Caco-2 (cell line): Measurements from ENCODE around the gene CEP112. TPM values are rescaled to one million over a fixed set of nuclear protein-coding genes. Genes with fewer than 3 reads are reported as not detected.

Experiments
- BruUV-seq: library from RNA; stranded (reverse); fragments of 400-500 nt; replicated peaks from 2 replicates; lab custom pipeline; 2021; lab: Mats Ljungman, UMichigan
- CTCF ChIA-PET: fragments of 300-600 bp; sonication (Branson Sonifier 250); formaldehyde crosslinking; loops from one replicate; lab custom pipeline; 2022; ENCODE audit warnings: antibody characterized with exemption; lab: Charles Lee
- POLR2A ChIA-PET: fragments of 300-600 bp; sonication (Branson Sonifier 250); formaldehyde crosslinking; loops from one replicate; lab custom pipeline; 2022; ENCODE audit warnings: antibody characterized with exemption; lab: Charles Lee
- DNase-seq, 2 experiments: peaks; one replicate each; pipeline versions ENCODE4 v3.0.0 to v3.0.0-alpha.2; 2020 to 2022
- H3K27me3 ChIP-seq: replicated peaks from 2 replicates; pipeline ENCODE4 v1.6.0; 2011; ENCODE audit warnings: low read length; ENCODE audit not compliant: control insufficient read depth, insufficient read depth
- H3K36me3 ChIP-seq: 2 replicates; pipeline ENCODE4 v1.5.1; 2011; ENCODE audit warnings: low read length; ENCODE audit not compliant: control insufficient read depth, insufficient read depth
- H3K4me1 ChIP-seq: fragments of 250-450 bp; sonication (Bioruptor Pico); 2 replicates; pipeline ENCODE4 v1.5.1; 2020; ENCODE audit warnings: mild to moderate bottlenecking
- H3K4me3 ChIP-seq: 2 replicates; pipeline ENCODE4 v1.5.1; 2011; ENCODE audit warnings: low read depth, mild to moderate bottlenecking, control low read depth, low read length
- H3K9me3 ChIP-seq: fragments of 250-450 bp; sonication (Bioruptor Pico); 2 replicates; pipeline ENCODE4 v1.5.1; 2020; ENCODE audit warnings: mild to moderate bottlenecking, moderate library complexity
- H3K27ac Mint-ChIP-seq: one replicate; pipeline ENCODE4 v1.8.0; 2022; ENCODE audit warnings: mixed read lengths; ENCODE audit not compliant: unreplicated experiment
- H3K27me3 Mint-ChIP-seq: one replicate; pipeline ENCODE4 v1.8.0; 2022; ENCODE audit warnings: mixed read lengths; ENCODE audit not compliant: insufficient read depth, unreplicated experiment
- H3K36me3 Mint-ChIP-seq: one replicate; pipeline ENCODE4 v1.8.0; 2022; ENCODE audit warnings: mild to moderate bottlenecking, mixed read lengths; ENCODE audit not compliant: insufficient read depth, unreplicated experiment
- H3K4me1 Mint-ChIP-seq: one replicate; pipeline ENCODE4 v1.8.0; 2022; ENCODE audit warnings: low read depth, mixed read lengths; ENCODE audit not compliant: unreplicated experiment
- H3K4me3 Mint-ChIP-seq: one replicate; pipeline ENCODE4 v1.8.0; 2022; ENCODE audit warnings: mild to moderate bottlenecking, moderate library complexity, mixed read lengths; ENCODE audit not compliant: unreplicated experiment
- H3K9me3 Mint-ChIP-seq: one replicate; pipeline ENCODE4 v1.8.0; 2022; ENCODE audit warnings: mixed read lengths; ENCODE audit not compliant: unreplicated experiment
- CTCF ChIP-seq, 2 experiments: fragments of 200-600 bp in 1 of 2; IDR thresholded peaks; 1 replicate in 1 of 2; 2 replicates in 1 of 2; pipeline versions ENCODE4 v1.5.1 to v1.8.0; 2011 to 2022; ENCODE audit warnings: antibody characterized with exemption in 1 of 2, control low read depth in 1 of 2, inconsistent platforms in 1 of 2, low read depth in 1 of 2, low read length in 1 of 2, mild to moderate bottlenecking in 1 of 2, moderate library complexity in 1 of 2; ENCODE audit not compliant: insufficient read depth in 1 of 2, severe bottlenecking in 1 of 2, unreplicated experiment in 1 of 2
- intact Hi-C: fragments of 100-400 bp; cut with micrococcal nuclease; formaldehyde crosslinking; loops from one replicate; pipeline ENCODE4 v1.10.0; 2022; ENCODE audit not compliant: unreplicated experiment
- total RNA-seq: library from RNA; stranded (reverse); gene quantifications from 2 replicates; pipeline ENCODE4 v1.2.3, GENCODE V29; 2022

The CEP112 gene
- total RNA-seq, 1 experiment from 2014 or later, result 4.7 TPM

DNA sequence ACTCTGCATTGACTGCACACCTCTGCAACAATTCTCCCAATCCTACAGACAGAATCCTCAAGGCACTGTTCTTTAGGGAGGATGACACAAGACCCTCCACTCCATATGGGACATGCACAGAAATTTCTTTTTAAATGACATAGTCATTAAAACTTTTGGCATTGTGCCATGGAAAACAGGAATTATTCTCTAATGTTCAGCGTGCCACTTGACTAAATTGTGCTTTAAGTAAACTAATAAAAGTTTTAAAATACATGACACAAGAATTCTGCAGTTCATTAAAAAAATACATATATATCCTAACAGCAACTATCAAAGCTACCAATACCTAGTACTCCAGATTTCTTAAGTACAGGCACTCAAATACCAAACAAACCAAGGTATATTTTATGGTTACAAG, 16.0 kb downstream of the CEP112 start:
- TF ChIP-seq CTCF (IDR thresholded peaks at IDR 0.05; ENCODE audit: insufficient read depth in 1 of 2, low read depth in 1 of 2, low read length in 1 of 2, severe bottlenecking in 1 of 2, unreplicated experiment in 1 of 2), result no peak
- Mint-ChIP-seq H3K9me3 (peaks cover 9% of the 10 kb centered on the region), H3K36me3 (no peaks in the 10 kb centered on the region), H3K27ac (no peak overlapping the region), H3K4me3 (no peak overlapping the region), H3K27me3 (no peaks in the 10 kb centered on the region), H3K4me1 (no peaks in the 10 kb centered on the region)
- DNase-seq, result no peak
- H3K27me3 ChIP-seq, result no peaks in the 10 kb centered on the region
- CTCF ChIA-PET, result no interaction called here
- intact Hi-C loops, result no loop called here
- H3K4me3 ChIP-seq, result no peak overlapping the region
- H3K4me1 ChIP-seq, result no peaks in the 10 kb centered on the region
- no peaks in the 10 kb centered on the region for H3K36me3 ChIP-seq
- BruUV-seq, result no TSS peak
- no peaks in the 10 kb centered on the region for H3K9me3 ChIP-seq
- POLR2A ChIA-PET, result no interaction called here

DNA sequence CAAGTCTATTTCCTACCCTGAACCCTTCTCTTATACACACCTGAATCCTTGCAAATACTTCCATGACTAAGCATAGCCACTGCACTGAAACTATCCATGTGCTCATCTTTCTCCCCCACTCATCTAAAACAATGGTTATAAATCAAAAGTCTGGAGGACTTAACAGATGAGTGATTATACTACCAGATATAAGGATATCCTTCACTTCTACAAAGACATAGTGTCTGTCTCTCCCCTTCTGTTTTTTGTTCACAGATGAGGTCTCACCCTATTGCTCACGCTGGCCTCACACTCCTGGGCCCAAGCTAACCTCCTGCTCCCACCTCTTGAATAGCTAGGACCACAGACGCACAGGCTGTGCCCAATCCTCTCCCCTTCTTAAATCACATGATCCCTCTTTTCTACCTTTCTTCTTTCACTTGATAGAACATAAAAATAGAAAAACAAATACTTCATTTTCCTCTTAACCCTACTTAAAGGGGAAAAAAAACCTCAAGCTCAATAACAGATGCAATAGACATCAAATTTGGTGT, 19.2 kb downstream of the CEP112 start:
- no peak for DNase-seq
- intact Hi-C loops, result no loop called here
- no TSS peak for BruUV-seq
- no peaks in the 10 kb centered on the region for H3K27me3 ChIP-seq
- no peak for TF ChIP-seq CTCF (IDR thresholded peaks at IDR 0.05; ENCODE audit: insufficient read depth in 1 of 2, low read depth in 1 of 2, low read length in 1 of 2, severe bottlenecking in 1 of 2, unreplicated experiment in 1 of 2)
- H3K27ac Mint-ChIP-seq, result no peak overlapping the region
- no peaks in the 10 kb centered on the region for H3K27me3 Mint-ChIP-seq
- no peaks in the 10 kb centered on the region for H3K9me3 ChIP-seq
- ChIA-PET POLR2A (no interaction called here), CTCF (no interaction called here)
- no peaks in the 10 kb centered on the region for H3K4me1 ChIP-seq
- no peaks in the 10 kb centered on the region for H3K4me1 Mint-ChIP-seq
- H3K36me3 ChIP-seq, result no peaks in the 10 kb centered on the region
- H3K4me3 ChIP-seq, result no peak overlapping the region
- no peak overlapping the region for H3K4me3 Mint-ChIP-seq
- no peaks in the 10 kb centered on the region for H3K36me3 Mint-ChIP-seq
- H3K9me3 Mint-ChIP-seq, result no peaks in the 10 kb centered on the region

GRCh38 chr17:66172144-66172543, 19.8 kb downstream of the CEP112 start:
- no peak for DNase-seq
- Histone ChIP-seq H3K4me1 (no peaks in the 10 kb centered on the region), H3K9me3 (no peaks in the 10 kb centered on the region), H3K36me3 (no peaks in the 10 kb centered on the region), H3K27me3 (no peaks in the 10 kb centered on the region), H3K4me3 (no peak overlapping the region)
- H3K27me3 Mint-ChIP-seq, result no peaks in the 10 kb centered on the region
- intact Hi-C loops, result no loop called here
- H3K4me1 Mint-ChIP-seq, result no peaks in the 10 kb centered on the region
- no TSS peak for BruUV-seq
- no peaks in the 10 kb centered on the region for H3K9me3 Mint-ChIP-seq
- no peak overlapping the region for H3K4me3 Mint-ChIP-seq
- ChIA-PET CTCF (no interaction called here), POLR2A (no interaction called here)
- no peak for TF ChIP-seq CTCF (IDR thresholded peaks at IDR 0.05; ENCODE audit: insufficient read depth in 1 of 2, low read depth in 1 of 2, low read length in 1 of 2, severe bottlenecking in 1 of 2, unreplicated experiment in 1 of 2)
- H3K27ac Mint-ChIP-seq, result no peak overlapping the region
- no peaks in the 10 kb centered on the region for H3K36me3 Mint-ChIP-seq
